GM21717 (cell line): ENCODE data around the gene TTC21A.

Source experiments
- ATAC-seq: cut with Tn5 transposase; IDR thresholded peaks from one replicate; pipeline ENCODE4 v1.9.1; 2021; ENCODE audit warnings: mild to moderate bottlenecking, moderate library complexity; ENCODE audit not compliant: unreplicated experiment

Gene TTC21A

DNA sequence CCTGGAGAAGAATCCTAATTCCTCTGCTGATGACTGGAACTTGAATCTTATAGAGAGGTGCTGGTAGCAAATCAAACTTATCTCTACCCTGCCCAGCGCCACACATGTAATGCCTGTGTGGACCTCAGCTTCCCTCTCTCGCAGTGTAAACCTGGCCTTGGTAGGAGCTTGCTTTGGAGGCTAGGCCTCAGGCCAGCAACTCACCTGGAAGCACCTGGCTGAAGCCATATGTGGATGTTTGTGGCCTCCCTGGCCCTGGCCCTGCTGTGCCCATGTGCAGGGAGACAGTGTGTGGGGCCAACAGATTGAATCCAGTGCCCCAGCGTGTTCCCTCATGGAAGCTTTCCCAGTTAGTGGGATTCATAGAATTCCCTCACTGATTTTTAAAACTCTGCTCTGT, 8.4 kb downstream of the TTC21A start:
- ATAC-seq = no peak

DNA sequence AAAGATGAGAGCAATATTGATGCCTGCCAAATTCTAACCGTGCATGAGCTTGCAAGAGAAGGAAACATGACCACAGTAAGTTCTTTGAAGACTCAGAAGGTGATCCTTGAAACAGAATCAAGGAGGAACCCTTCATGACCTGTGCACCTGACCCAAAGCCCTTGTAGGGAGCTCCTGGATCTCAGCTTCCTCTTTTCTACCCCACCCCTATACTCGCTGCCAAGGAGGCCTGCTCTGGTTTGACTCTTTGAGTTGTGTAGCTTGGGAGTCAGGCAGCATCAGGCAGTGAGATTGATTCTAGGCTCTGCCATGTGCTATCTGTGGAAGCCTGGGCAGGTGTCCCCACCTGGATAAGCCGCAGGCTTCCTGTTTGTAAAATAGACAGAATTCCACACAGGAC, 10.6 kb downstream of the TTC21A start:
- no peak for ATAC-seq

DNA sequence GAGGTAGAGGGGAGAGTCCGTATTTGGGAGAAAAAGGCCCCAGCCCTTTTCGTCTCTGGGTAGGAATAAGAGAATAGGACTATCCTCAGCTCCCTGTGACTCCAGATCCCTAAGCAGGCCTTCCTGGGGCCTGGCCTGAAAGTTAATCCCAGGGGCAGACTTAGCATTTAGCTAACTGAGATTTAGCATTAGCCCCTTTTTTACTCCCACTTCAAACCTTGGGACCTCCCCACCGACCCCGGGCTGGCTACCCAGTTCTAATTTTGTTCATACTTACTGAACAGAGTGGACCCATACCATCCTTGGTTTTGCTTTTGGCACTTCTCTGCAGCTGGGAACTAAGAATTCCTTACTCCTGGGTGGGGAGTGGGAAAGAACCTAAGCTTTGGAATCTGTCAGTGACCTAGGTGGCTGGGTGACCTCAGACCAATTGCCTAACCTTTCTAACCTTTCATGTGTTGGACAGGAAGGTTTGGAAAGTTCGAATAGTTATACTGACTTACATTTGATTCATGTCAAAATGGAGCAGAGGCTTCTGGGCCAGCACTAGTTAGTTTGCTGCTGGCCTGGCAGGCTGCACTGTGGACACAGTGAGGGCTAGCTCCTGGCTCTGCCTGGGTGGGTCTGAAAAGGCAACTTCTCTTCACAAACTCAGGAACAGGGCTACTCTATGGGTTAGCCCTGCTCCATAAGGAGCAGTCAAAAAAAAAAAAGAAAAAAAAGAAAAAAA, 11.6 kb downstream of the TTC21A start:
- ATAC-seq = no peak

DNA sequence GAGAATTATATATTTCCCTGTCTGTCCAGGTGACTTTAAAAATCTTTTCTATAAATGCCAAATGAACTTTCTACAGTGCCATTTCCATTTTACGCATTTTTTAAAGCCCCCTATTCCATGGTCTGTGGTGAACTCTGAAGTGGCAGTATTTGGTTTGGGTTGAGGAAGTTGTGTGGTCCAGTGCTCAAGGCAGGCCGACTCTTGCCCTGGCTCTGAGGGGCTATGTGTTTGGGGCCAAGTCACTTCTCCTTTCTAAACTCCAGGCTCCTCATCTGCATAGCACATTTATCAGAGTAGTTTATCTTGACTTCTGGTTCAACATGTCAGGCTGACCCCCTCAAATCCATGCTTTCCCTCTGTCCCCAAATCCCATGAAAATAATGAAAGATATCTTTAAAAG, 14.1 kb downstream of the TTC21A start:
- ATAC-seq = no peak

DNA sequence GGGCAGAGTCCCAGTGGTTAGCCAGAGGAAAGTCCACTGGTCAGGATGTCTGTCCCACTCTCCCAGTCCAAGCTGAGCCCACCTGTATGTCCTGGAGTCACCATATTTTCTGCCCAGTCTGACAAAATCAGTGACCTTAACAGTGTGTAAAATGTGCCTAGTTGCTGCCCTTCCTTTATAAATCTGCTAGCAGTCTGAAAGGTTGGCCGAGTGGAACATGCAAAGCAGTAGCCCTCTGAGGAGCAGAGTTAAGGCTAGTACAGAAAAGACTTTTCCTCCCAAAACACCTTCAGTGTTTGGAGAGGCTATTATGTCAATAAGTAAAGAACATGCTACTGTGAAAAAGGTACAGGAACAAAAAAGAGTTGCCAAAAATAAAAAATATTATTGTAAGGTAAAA, 15.3 kb downstream of the TTC21A start:
- ATAC-seq = no peak

DNA sequence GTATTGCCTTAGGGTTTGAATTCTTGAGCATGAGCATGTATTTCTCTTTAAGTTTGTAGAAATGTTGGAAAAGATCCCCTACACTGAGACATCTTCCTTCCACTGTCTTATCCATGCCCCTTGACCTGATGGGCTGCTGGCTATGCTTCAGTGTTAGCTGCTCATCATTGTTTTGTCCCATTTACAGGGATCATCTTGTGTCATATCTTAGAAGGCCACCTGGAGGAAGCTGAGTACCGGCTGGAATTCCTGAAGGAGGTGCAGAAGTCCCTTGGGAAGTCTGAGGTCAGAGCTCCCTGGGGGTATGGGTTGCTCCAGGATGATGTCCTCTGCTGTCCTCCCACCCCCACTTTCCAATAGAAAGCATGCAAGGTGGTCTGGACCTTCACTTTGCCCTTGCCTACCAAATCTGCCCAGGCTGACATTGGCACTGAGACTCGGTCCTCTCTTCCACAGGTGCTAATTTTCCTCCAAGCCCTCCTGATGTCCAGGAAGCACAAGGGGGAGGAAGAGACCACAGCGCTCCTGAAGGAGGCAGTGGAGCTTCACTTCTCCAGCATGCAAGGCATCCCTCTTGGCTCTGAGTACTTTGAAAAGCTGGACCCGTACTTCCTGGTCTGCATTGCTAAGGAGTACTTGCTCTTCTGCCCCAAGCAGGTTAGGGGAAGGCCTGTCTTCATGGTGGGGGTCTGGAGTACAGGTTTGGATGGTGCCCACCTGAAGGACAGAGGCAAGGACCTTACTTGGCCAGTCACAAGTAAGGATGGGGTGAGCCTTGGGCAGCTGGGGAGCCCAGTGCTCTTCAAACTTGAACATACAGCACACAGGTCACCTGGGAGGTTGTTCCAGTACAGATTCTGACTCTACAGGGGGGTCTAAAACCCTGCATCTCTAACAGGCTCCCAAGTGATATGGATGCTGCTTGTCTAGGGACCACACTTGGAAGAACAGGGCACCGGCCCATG, 17.7 kb downstream of the TTC21A start:
- no peak for ATAC-seq

DNA sequence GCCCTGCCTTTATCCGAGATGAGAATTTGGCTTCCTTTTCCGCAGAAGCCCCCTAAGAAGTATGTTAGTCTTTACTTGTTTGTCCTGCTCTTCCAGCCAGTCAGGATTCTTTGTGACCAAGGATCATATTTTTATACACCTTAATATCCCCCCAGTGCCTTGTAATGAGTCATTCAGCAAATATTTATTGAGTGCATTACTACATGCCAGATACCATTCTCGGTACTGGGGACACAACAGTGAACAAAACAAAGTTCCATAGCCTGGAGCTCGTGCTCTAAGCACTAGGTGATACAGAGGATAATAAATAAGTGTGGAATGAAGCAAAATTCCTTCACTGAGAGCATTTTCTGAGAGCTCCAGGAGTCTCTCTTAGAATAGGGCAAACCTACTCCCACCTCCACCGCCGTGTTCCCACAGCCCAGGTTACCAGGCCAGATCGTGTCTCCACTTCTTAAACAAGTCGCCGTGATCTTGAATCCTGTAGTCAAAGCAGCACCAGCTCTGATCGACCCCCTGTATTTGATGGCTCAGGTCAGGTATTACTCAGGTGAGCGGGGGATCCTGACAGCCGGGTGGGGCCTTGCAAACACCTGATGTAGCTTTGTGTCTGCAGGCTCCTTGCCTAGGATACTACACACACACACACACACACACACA, 18.5 kb downstream of the TTC21A start:
- ATAC-seq = no peak

DNA sequence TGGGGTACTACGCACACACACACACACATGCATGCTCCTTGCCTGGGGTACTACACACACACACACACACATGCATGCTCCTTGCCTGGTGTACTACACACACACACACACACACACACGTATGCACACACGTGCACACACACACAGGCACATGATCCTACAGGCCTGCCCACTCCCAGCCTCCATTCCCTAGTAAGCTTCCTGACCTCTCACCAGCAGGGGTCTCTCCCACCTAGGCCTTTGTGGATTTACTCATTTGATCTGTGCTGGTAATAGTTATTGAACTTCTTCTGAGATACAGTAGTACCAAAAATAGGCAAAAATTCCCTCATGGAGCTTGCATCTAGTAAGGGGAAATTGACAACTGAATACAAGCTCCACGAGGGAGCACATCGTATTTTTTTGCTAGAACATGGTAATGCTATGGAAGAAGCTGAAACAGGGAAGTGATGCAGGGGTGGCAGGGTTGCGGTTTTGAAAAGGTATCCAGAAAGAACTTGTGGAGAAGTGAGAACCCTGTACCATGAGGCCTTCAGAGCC, 19.1 kb downstream of the TTC21A start:
- no peak for ATAC-seq

DNA sequence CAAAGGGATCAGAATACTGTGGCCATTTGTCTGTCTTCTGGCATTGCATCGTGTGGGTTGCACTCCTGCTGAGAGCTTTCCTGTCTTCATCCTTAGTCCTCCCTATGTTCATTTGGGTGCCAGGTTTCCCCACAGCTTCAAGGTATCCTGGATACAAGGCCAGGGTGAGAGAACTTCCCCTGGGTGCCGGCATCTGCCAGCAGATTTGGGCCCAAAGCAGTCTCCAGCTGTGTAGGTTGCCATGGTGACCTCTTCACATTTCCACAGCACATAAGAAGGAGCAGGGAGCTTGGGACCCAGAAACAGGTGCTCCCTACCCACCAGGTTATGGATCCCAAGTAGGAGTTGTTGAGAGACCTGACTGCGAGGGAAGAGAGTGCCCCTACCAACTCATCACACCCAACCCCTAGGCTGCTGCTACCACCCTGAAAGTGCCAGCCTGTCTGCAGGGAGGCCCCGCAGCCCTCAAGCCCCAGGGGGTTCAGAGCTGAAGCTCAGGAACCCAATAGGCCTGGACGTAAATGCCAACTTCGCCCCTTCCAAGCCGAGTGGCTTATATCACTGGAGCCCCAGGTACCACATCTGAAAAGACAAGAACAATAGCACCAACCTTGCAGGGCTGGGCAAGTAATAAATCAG, 19.9 kb downstream of the TTC21A start:
- no peak for ATAC-seq

DNA sequence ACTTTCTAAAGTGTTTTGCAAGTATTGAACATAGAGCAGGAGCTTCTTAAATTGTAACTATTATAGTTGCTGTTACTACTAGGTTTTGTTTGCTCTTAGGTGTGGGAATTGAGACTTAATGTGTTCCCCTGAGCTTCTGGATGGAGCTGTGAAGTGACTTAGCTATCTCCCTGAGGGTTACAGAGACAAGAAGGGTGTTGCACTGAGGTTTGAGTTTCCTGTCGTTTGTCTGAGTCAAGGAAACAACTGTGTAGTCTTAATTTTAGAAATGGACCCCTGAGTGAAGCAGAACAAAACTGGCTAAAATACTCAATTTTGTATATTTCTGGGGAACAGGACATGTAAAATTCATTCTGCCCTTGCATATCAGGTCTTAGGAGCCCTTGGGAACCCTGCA, 20.4 kb downstream of the TTC21A start:
- no peak for ATAC-seq

DNA sequence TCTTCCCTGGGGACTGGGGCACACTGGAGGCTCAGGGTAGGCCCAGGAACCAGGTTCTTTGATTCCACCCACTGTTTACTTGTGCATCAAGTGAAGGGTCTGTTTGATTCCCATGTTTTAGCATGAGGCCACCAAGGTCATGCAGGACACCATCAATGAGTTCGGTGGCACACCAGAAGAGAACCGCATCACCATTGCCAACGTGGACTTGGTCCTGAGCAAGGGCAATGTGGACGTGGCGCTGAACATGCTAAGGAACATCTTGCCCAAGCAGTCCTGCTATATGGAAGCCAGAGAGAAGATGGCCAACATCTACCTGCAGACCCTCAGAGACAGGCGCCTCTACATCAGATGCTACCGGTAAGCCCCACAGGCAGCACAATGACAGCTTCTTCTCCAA, 21.5 kb downstream of the TTC21A start:
- no peak for ATAC-seq

DNA sequence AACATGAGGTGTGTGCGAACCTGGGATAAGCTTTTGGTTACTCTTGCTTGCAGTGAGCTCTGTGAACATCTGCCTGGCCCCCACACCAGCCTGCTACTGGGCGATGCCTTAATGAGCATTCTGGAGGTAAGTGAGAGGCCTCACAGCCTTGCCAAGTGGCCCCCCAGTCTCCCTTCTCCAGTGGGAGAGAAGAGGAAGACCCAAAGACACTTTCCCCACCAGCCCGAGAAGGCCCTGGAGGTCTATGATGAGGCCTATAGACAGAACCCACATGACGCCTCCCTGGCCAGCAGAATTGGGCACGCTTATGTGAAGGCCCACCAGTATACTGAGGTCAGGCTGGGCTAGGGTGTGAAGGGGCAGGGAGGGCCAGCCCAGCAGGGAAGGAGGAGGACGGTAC, 22.5 kb downstream of the TTC21A start:
- no peak for ATAC-seq

DNA sequence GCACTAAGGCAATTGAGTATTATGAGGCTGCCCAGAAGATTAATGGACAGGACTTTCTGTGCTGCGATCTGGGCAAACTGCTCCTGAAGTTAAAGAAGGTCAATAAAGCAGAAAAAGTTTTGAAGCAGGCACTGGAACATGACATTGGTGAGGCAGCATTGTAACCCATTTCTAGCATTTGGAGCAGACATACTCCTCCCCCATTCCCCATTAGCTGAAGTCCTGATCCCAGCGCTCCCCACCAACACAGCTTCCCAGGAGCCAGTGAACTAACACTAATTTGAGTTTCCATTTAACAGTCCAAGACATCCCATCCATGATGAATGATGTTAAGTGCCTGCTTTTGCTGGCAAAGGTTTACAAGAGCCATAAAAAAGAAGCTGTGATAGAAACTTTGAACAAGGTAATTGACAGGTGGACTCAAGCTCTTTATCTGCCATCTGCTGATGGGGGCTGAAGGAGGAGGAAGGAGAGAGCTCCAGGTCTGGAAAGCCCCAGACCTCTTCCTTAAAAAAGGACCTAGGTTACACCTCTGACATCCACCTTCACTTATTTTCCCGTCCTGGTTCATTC, 23.3 kb downstream of the TTC21A start:
- no peak for ATAC-seq

DNA sequence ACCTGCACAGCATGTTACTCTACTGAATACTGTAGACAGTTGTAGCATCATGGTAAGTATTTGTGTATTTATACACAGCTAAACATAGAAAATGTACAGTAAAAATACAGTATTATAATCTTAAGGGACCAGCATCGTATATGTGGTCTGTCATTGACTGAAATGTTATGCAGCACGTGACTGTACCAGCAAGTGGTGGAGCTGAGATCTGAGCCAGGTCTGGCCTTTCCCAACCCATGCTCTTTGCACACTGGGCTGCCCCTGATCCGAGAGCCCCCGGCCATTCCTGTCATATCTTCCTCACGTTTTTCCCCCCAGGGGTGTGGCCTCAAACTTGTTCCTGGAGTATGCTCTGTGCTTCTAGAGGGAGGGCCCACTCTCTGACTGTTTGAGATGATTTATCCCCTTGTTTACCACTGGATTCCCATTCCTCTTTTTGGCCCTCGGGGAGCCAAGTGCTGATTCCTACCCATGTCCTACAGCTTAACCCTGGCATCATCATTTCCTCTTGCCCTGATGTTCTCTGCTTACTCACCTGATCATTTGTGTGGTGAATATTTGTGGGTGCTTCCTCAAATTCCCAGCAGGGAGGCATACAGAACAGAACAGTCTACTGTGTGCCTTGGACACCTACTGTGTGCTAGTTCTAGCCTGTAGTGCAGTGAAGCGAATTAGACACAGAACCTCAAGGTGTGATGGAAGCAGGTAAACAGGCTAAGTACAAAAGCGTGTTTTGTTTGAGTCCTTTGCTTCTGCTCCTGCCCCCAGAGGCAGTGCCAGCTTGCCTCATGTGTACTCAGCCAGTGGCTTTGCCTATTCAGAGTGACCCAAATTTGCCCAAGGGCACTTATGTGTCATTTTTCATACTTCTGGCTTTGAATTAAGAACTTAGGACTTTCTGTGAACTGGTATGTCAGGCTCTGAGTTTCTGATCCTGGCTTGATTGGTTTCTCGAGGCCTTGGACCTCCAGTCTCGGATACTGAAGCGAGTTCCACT, 24.9 kb downstream of the TTC21A start:
- ATAC-seq = no peak

DNA sequence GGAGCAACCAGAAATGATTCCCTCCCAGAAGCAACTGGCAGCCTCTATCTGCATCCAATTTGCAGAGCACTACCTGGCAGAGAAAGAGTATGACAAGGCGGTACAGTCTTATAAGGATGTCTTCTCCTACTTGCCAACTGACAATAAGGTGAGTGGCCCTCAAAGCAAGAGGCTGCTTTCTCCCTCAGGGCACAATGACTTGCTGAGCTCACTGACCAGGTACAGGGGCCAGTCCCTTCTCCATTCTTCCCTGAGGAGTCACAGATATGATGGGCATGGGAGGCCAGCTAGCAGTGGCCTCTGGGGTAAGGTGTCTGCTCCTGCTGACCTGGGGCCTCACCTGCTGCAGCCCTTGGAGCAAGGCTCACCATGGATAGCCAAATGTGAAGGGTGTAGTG, 25.6 kb downstream of the TTC21A start:
- ATAC-seq = no peak

DNA sequence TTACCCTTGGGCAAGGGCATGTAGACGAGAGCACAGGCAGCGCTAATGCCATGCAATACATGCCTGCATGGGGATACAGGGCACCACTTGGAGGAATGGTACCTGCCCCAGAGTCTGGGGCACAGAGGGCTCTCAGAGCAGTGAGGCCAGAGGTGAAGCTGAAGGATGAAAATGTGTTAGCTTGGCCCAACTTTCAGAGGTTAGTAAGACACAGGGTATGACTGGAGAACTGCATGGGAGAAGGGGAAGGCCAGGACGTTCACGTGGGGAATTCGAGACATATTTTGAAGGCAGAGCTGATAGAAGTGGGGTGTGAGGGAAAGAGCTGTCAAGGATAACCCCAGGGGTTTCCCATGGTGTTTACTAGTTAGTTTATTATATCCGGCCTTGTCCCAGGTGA, 26.3 kb downstream of the TTC21A start:
- ATAC-seq = no peak

DNA sequence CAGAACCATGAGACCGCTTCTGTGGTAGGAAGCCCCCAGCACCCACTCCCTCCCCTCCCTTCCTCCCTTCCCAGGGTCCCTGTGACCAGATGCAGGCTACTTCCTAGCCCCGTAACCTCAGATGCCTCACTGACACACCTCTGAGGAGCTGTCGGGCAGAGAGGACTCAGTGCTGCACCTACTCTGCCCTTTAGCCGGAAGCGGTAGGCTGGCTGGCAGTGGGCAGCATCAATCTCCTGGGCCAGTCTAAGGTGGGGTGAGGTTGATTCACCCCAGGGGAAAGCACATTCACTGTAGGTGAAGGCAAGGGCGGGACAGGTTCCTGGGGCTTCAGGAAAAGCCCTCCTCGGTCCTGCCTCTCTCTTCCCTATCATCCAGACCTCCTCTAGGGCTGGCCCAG, 26.8 kb downstream of the TTC21A start:
- no peak for ATAC-seq

DNA sequence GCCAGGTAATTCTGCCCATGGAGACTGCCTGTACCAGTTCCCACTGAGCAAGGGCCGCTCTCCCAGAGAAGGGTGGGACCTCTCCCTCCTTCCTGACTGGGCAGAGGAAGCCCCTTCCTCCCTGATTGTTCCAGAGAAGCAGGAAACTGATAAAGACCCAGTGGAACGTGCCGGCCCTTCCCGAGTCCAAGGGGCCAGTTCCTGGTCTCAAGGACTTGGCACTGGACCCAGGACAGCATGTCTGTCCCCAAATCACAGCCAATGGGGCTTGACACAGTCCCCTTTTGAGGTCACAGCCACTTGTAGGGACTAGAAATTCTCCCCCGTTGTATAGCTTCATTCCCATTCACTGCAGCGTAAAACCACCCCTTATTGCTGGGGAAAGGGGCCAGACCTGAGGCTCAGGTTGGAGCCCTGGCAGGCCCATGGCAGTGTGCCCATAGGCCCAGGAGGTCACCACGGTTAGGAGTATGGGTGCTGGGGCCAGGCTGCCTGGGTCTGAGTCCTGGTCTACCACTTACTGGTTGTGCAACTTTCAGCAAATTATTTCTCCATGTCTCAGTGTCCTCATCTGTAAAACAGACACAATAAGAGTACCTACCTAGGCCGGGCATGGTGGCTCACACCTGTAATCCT, 27.8 kb downstream of the TTC21A start:
- no peak for ATAC-seq
